CD4-positive, alpha-beta T cell treated with Interleukin-15 for 1 hour (primary cell): ENCODE results near the gene UCK1.

Experiments
- DNase-seq: peaks from one replicate; pipeline ENCODE4 v3.0.0-alpha.2; 2020

UCK1 gene

GRCh38 chr9:131475111-131475955, 55.7 kb downstream of the UCK1 start:
- no peak for DNase-seq

- DNase-seq, result no peak
These were observed 56.4 kb downstream of the UCK1 start for GRCh38 chr9:131474711-131475110.

- no peak for DNase-seq
These were observed 57.2 kb downstream of the UCK1 start for GRCh38 chr9:131473891-131474290.
